OCI-LY1 (cell line): ENCODE data around the gene MMP24OS.

Experiments used
- H2AFZ ChIP-seq: fragments of 200-600 bp; sonication (generic), shearing (Covaris generic); 2 replicates; pipeline ENCODE4 v1.6.0; 2014; ENCODE audit warnings: antibody characterized with exemption, mild to moderate bottlenecking, low read length
- H3F3A ChIP-seq: fragments of 200-600 bp; sonication (generic), shearing (Covaris generic); 2 replicates; pipeline ENCODE4 v1.6.0; 2014; ENCODE audit warnings: mild to moderate bottlenecking, antibody characterized with exemption, low read length, moderate library complexity; ENCODE audit not compliant: insufficient read depth
- H3K27ac ChIP-seq: fragments of 200-600 bp; sonication (generic); 2 replicates; pipeline ENCODE4 v1.5.1; 2014; ENCODE audit warnings: low read length, mixed run types, mild to moderate bottlenecking, low read depth; ENCODE audit not compliant: poor library complexity, severe bottlenecking
- H3K27me3 ChIP-seq: fragments of 200-600 bp; sonication (generic); 2 replicates; pipeline ENCODE4 v1.6.0; 2014; ENCODE audit warnings: antibody characterized with exemption, mild to moderate bottlenecking, low read length, moderate library complexity; ENCODE audit not compliant: insufficient read depth
- H3K36me3 ChIP-seq: fragments of 200-600 bp; sonication (generic); 2 replicates; pipeline ENCODE4 v1.6.1; 2014; ENCODE audit warnings: mild to moderate bottlenecking, antibody characterized with exemption, low read length, moderate library complexity, mixed read lengths; ENCODE audit not compliant: insufficient read depth
- H3K4me1 ChIP-seq: fragments of 200-600 bp; sonication (generic); 2 replicates; pipeline ENCODE4 v1.5.1; 2014; ENCODE audit warnings: mild to moderate bottlenecking, low read length, moderate library complexity; ENCODE audit not compliant: insufficient read depth, severe bottlenecking
- H3K4me2 ChIP-seq: fragments of 200-600 bp; sonication (generic), shearing (Covaris generic); 2 replicates; pipeline ENCODE4 v1.6.1; 2014; ENCODE audit warnings: low read length
- H3K4me3 ChIP-seq: fragments of 200-600 bp; sonication (generic); 2 replicates; pipeline ENCODE4 v1.5.1; 2014; ENCODE audit warnings: low read length, low read depth, mild to moderate bottlenecking, mixed read lengths; ENCODE audit not compliant: poor library complexity, severe bottlenecking
- H3K79me2 ChIP-seq: fragments of 200-600 bp; shearing (Covaris generic); 2 replicates; pipeline ENCODE4 v1.6.1; 2016; ENCODE audit warnings: mixed run types, low read length, mixed read lengths; ENCODE audit not compliant: insufficient read depth
- H3K9ac ChIP-seq: fragments of 200-600 bp; sonication (generic), shearing (Covaris generic); 2 replicates; pipeline ENCODE4 v1.6.1; 2014; ENCODE audit warnings: mild to moderate bottlenecking, low read length, mixed read lengths
- H3K9me2 ChIP-seq: fragments of 200-600 bp; sonication (generic), shearing (Covaris generic); 2 replicates; pipeline ENCODE4 v1.6.1; 2014; ENCODE audit warnings: low read depth, mild to moderate bottlenecking, low read length, mixed read lengths
- H3K9me3 ChIP-seq: fragments of 200-600 bp; shearing (Covaris generic); 2 replicates; pipeline ENCODE4 v1.6.1; 2014; ENCODE audit warnings: low read length, mixed read lengths
- H4K20me1 ChIP-seq: fragments of 200-600 bp; sonication (generic), shearing (Covaris generic); 2 replicates; pipeline ENCODE4 v1.6.0; 2016; ENCODE audit warnings: mild to moderate bottlenecking, low read length; ENCODE audit not compliant: insufficient read depth
- EZH2 ChIP-seq: fragments of 200-600 bp; sonication (generic), shearing (Covaris generic); IDR thresholded peaks from 2 replicates; pipeline ENCODE4 v1.8.0; 2017; ENCODE audit warnings: borderline replicate concordance, mixed run types, mild to moderate bottlenecking, antibody characterized with exemption, low read length, moderate library complexity, mixed read lengths
- TF ChIP-seq, protein P1 (sequence below): fragments of 200-600 bp; sonication (generic), shearing (Covaris generic); IDR thresholded peaks from 2 replicates; pipeline ENCODE4 v1.5.1; 2017; ENCODE audit warnings: mild to moderate bottlenecking, antibody characterized with exemption, low read length, moderate library complexity, mixed read lengths

The MMP24OS gene

DNA sequence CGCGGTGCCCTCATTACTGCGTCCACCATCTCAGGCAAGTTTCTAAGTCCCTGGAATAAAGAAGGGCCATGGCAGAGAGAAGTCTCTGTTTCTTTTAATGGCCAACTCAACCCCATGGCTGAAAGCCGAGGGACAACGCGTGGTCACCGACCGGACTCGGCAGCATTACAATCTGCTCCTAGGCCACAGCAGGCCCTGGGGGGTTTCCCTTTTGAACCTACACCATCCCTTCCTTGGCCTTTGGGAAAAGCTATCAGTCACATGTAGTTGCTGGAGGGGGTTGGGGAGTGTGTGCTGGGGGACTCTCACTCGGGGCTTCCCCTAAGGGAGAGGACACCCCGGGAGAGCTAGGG, 25.4 kb upstream of the MMP24OS start:
- Histone ChIP-seq H3K9me3 (no peaks in the 10 kb centered on the region), H3F3A (no peaks in the 10 kb centered on the region), H3K27me3 (no peaks in the 10 kb centered on the region), H3K36me3 (peaks cover 9% of the 10 kb centered on the region; the same call in 1 of the 2 replicates), H3K9ac (no peak overlapping the region), H4K20me1 (no peaks in the 10 kb centered on the region), H3K4me2 (no peak overlapping the region), H3K4me3 (no peak overlapping the region), H3K79me2 (no peaks in the 10 kb centered on the region), H3K4me1 (peaks cover 5% of the 10 kb centered on the region), H3K27ac (no peak overlapping the region), H3K9me2 (no peaks in the 10 kb centered on the region), H2AFZ (no peak overlapping the region)
- TF ChIP-seq EZH2: no peak
- TF ChIP-seq, protein P1, sequence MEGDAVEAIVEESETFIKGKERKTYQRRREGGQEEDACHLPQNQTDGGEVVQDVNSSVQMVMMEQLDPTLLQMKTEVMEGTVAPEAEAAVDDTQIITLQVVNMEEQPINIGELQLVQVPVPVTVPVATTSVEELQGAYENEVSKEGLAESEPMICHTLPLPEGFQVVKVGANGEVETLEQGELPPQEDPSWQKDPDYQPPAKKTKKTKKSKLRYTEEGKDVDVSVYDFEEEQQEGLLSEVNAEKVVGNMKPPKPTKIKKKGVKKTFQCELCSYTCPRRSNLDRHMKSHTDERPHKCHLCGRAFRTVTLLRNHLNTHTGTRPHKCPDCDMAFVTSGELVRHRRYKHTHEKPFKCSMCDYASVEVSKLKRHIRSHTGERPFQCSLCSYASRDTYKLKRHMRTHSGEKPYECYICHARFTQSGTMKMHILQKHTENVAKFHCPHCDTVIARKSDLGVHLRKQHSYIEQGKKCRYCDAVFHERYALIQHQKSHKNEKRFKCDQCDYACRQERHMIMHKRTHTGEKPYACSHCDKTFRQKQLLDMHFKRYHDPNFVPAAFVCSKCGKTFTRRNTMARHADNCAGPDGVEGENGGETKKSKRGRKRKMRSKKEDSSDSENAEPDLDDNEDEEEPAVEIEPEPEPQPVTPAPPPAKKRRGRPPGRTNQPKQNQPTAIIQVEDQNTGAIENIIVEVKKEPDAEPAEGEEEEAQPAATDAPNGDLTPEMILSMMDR: no peak

- no peaks in the 10 kb centered on the region for H3F3A ChIP-seq
- H3K4me3 ChIP-seq: no peak overlapping the region
- peaks cover 5% of the 10 kb centered on the region for H3K4me1 ChIP-seq
- no peaks in the 10 kb centered on the region for H3K79me2 ChIP-seq
- H3K27ac ChIP-seq: no peak overlapping the region
- no peak overlapping the region for H3K9ac ChIP-seq
- H3K27me3 ChIP-seq: no peaks in the 10 kb centered on the region
- no peaks in the 10 kb centered on the region for H3K9me2 ChIP-seq
- no peaks in the 10 kb centered on the region for H3K9me3 ChIP-seq
- no peak overlapping the region for H2AFZ ChIP-seq
- H4K20me1 ChIP-seq: no peaks in the 10 kb centered on the region
- TF ChIP-seq, protein P1: no peak
- TF ChIP-seq EZH2: no peak
- peaks cover 9% of the 10 kb centered on the region; the same call in 1 of the 2 replicates for H3K36me3 ChIP-seq
- no peak overlapping the region for H3K4me2 ChIP-seq
Observed at GRCh38 chr20:35302421-35303335, 24.8 kb upstream of the MMP24OS start.

DNA sequence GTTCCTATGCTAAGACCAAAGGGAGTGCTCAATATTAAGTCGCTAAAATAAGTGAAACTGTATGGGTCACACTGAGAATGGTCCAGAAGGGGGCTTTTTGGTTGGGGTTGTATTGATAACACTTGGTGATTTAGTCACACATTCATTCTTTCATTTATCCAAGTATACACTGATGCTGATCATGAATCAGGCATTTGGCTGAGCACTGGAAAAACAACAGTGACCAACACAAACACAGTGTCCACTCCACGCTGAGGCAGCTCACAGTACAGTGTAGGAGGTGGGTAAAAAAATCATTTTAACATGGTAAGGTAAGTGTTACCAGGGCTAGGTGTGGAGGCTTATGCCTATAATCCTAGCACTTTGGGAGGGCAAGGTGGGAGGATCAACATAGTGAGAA, 23.5 kb upstream of the MMP24OS start:
- no peak overlapping the region for H3K27ac ChIP-seq
- peaks cover 9% of the 10 kb centered on the region; the same call in 1 of the 2 replicates for H3K36me3 ChIP-seq
- no peaks in the 10 kb centered on the region for H3K79me2 ChIP-seq
- no peak overlapping the region for H3K4me3 ChIP-seq
- H3K4me2 ChIP-seq: no peak overlapping the region
- no peaks in the 10 kb centered on the region for H3K9me3 ChIP-seq
- no peaks in the 10 kb centered on the region; the same call in 1 of the 2 replicates for H3K27me3 ChIP-seq
- H2AFZ ChIP-seq: no peak overlapping the region
- H3K4me1 ChIP-seq: peaks cover 5% of the 10 kb centered on the region
- no peaks in the 10 kb centered on the region for H4K20me1 ChIP-seq
- TF ChIP-seq, protein P1: no peak
- TF ChIP-seq EZH2: no peak
- no peaks in the 10 kb centered on the region for H3F3A ChIP-seq
- H3K9me2 ChIP-seq: no peaks in the 10 kb centered on the region
- H3K9ac ChIP-seq: no peak overlapping the region
